Neural cell (in vitro differentiated cells): Measurements from ENCODE around the gene PHLPP2.

Experiments
- CTCF ChIP-seq: fragments of 450-650 bp; IDR thresholded peaks from 2 replicates; pipeline ENCODE4 v1.5.1; 2014; ENCODE audit warnings: antibody characterized with exemption, mild to moderate bottlenecking, moderate library complexity; ENCODE audit not compliant: poor library complexity, severe bottlenecking
- EP300 ChIP-seq: fragments of 450-650 bp; conservative IDR thresholded peaks from 2 replicates; pipeline ENCODE4 v1.6.1; 2014; ENCODE audit warnings: antibody characterized with exemption, mild to moderate bottlenecking, moderate library complexity; ENCODE audit not compliant: poor library complexity, severe bottlenecking
- EZH2 ChIP-seq: fragments of 200-600, 300-800 bp; shearing (Covaris generic), sonication (generic); IDR thresholded peaks from 2 replicates; pipeline ENCODE4 v1.6.1; 2014; ENCODE audit warnings: antibody characterized with exemption, low read length, borderline replicate concordance, mild to moderate bottlenecking; ENCODE audit not compliant: insufficient read depth, poor library complexity, severe bottlenecking
- MXI1 ChIP-seq: fragments of 450-650 bp; conservative IDR thresholded peaks from 2 replicates; pipeline ENCODE4 v1.6.1; 2014; ENCODE audit warnings: antibody characterized with exemption, mild to moderate bottlenecking; ENCODE audit not compliant: poor library complexity, severe bottlenecking
- POLR2AphosphoS5 ChIP-seq: IDR thresholded peaks from 2 replicates; pipeline ENCODE4 v1.6.1; 2012
- RAD21 ChIP-seq: fragments of 450-650 bp; conservative IDR thresholded peaks from 2 replicates; pipeline ENCODE4 v1.6.1; 2014; ENCODE audit warnings: antibody characterized with exemption, mild to moderate bottlenecking, moderate library complexity
- SMC3 ChIP-seq: fragments of 450-650 bp; conservative IDR thresholded peaks from 2 replicates; pipeline ENCODE4 v1.6.1; 2014; ENCODE audit warnings: antibody characterized with exemption, mild to moderate bottlenecking, moderate library complexity; ENCODE audit not compliant: poor library complexity
- TAF1 ChIP-seq: IDR thresholded peaks from 2 replicates; pipeline ENCODE4 v1.6.1; 2012; ENCODE audit warnings: low read depth
- TF ChIP-seq, protein P1 (sequence below): IDR thresholded peaks from 2 replicates; pipeline ENCODE4 v1.6.1; 2012; ENCODE audit warnings: borderline replicate concordance

- TF ChIP-seq CTCF, result no peak
- no peak for TF ChIP-seq EZH2
- no peak for TF ChIP-seq TAF1
- TF ChIP-seq RAD21, result no peak
- TF ChIP-seq POLR2AphosphoS5, result no peak
- TF ChIP-seq EP300, result no peak
- TF ChIP-seq, protein P1, sequence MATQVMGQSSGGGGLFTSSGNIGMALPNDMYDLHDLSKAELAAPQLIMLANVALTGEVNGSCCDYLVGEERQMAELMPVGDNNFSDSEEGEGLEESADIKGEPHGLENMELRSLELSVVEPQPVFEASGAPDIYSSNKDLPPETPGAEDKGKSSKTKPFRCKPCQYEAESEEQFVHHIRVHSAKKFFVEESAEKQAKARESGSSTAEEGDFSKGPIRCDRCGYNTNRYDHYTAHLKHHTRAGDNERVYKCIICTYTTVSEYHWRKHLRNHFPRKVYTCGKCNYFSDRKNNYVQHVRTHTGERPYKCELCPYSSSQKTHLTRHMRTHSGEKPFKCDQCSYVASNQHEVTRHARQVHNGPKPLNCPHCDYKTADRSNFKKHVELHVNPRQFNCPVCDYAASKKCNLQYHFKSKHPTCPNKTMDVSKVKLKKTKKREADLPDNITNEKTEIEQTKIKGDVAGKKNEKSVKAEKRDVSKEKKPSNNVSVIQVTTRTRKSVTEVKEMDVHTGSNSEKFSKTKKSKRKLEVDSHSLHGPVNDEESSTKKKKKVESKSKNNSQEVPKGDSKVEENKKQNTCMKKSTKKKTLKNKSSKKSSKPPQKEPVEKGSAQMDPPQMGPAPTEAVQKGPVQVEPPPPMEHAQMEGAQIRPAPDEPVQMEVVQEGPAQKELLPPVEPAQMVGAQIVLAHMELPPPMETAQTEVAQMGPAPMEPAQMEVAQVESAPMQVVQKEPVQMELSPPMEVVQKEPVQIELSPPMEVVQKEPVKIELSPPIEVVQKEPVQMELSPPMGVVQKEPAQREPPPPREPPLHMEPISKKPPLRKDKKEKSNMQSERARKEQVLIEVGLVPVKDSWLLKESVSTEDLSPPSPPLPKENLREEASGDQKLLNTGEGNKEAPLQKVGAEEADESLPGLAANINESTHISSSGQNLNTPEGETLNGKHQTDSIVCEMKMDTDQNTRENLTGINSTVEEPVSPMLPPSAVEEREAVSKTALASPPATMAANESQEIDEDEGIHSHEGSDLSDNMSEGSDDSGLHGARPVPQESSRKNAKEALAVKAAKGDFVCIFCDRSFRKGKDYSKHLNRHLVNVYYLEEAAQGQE, result no peak
- TF ChIP-seq MXI1, result no peak
- no peak for TF ChIP-seq SMC3
Observed at GRCh38 chr16:71626858-71627213, 97.7 kb downstream of the PHLPP2 start.
